Dermis blood vessel endothelial cell (primary cell): ENCODE results near the gene AKNA. TPM values are rescaled to one million over a fixed set of nuclear protein-coding genes. Genes with fewer than 3 reads are reported as not detected.
A peak's percentile ranks its signal among the peaks of the same experiment; 100 is the strongest.

ENCODE experiments used
- DNase-seq: peaks from one replicate; pipeline ENCODE4 v3.0.0; 2010
- total RNA-seq: library from RNA; depleted of rRNA; stranded (reverse); fragments of >200 nt; gene quantifications from 2 replicates; pipeline ENCODE4 v1.2.3, GENCODE V29; 2014

The AKNA gene
- total RNA-seq: 2.0 and 3.6 TPM in 2 replicates

GRCh38 chr9:114387680-114388356 lies at the start of gene AKNA:
AKNA (minus strand) TSS chr9:114387982; CDS start chr9:114381333, 6,649 bp downstream.
- peak; percentile 80 for DNase-seq

- DNase-seq: no peak
Measured at GRCh38 chr9:114437401-114437893, 49.7 kb upstream of the AKNA start.

GRCh38 chr9:114434878-114435311 lies 47.1 kb upstream of the AKNA start:
- peak; percentile 70 for DNase-seq

- no peak for DNase-seq
Measured at GRCh38 chr9:114433720-114434255, 46.0 kb upstream of the AKNA start.

GRCh38 chr9:114433086-114433485 lies 45.3 kb upstream of the AKNA start:
- DNase-seq: no peak

GRCh38 chr9:114432323-114433067 lies 44.7 kb upstream of the AKNA start:
- no peak for DNase-seq

- no peak for DNase-seq
Measured at GRCh38 chr9:114431770-114432169, 44.0 kb upstream of the AKNA start.

- no peak for DNase-seq
Measured at GRCh38 chr9:114431003-114431402, 43.2 kb upstream of the AKNA start.

GRCh38 chr9:114430457-114430856 lies 42.7 kb upstream of the AKNA start:
- DNase-seq: no peak

GRCh38 chr9:114429488-114429887 lies 41.7 kb upstream of the AKNA start:
- DNase-seq: no peak

- no peak for DNase-seq
Measured at GRCh38 chr9:114428466-114428865, 40.7 kb upstream of the AKNA start.

GRCh38 chr9:114427644-114428043 lies 39.9 kb upstream of the AKNA start:
- no peak for DNase-seq

GRCh38 chr9:114426046-114426948 lies 38.5 kb upstream of the AKNA start:
- DNase-seq: no peak

GRCh38 chr9:114425126-114425525 lies 37.3 kb upstream of the AKNA start:
- DNase-seq: no peak

GRCh38 chr9:114424126-114424525 lies 36.3 kb upstream of the AKNA start:
- no peak for DNase-seq

GRCh38 chr9:114423181-114423580 lies 35.4 kb upstream of the AKNA start:
- DNase-seq: no peak

GRCh38 chr9:114421147-114421546 lies 33.4 kb upstream of the AKNA start:
- DNase-seq: no peak

GRCh38 chr9:114419796-114420195 lies 32.0 kb upstream of the AKNA start:
- DNase-seq: no peak

- no peak for DNase-seq
Measured at GRCh38 chr9:114418053-114418452, 30.3 kb upstream of the AKNA start.

- DNase-seq: no peak
Measured at GRCh38 chr9:114417511-114417910, 29.7 kb upstream of the AKNA start.

GRCh38 chr9:114416906-114417305 lies 29.1 kb upstream of the AKNA start:
- no peak for DNase-seq

- DNase-seq: no peak
Measured at GRCh38 chr9:114416290-114416689, 28.5 kb upstream of the AKNA start.

- no peak for DNase-seq
Measured at GRCh38 chr9:114414346-114414745, 26.6 kb upstream of the AKNA start.
